KG1 (cell line): Measurements from ENCODE around the gene EFCAB8.

Experiments
- DNase-seq: peaks from one replicate; lab custom pipeline; 2025; lab: John Stamatoyannopoulos, UW

Gene EFCAB8, protein sequence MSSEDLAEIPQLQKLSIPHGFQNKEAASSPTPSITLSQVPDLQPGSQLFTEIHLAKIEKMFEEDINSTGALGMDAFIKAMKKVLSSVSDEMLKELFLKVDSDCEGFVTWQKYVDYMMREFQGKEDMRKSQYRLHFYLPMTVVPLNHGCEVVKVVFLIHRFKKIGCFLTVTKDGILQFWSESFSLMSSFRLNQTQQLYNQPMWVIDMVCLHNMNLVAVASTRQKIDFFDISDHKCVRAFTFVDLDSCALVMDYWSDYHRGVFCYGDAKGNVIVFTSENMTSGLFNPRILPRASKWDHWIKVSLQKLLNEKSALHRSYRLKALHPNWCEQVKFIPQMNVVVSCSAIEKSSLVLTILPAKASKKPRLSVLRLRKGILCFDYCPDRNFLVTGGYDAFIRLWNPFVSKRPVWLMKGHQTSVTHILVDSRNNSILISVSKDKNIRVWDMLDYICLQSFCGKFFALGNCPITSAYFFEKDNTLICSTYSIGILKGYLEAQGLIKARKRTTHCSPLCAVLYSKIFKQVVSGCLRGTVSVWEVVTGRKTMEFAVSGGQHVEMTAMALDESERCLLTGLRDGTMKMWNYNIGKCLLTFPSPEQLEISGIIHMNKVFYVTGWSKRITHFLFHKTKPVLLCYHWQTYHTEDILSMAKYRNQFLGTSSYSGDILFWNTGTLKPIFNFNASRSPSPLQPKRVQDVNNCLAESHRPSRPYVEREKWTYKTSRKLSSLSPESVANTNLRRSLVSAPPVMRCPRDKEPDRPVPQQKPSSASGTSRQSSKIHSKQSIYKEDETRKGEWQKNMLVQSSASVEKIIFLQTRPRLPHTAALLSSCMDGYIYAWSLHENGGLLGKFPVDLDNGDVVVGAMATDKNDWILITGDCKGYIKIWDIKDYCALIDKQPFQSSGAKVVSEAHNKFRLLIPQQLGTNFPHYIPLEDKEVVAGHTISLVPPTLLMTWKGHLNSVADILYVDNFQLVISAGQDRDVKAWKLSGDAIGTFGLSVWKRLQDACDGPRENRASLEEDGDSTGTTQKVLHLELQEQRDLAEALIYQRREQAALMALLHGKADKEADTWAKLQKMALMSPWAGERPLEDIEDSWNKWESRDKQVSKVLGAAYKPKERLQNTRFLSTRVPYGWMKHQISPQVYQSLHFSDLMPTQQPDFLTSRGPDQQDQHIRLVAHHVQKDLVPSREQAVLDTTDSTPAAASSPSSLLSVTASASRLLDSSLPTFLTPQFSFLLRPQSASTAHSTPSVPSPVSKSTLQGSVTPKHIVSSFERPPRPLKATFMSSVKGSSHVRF

DNA sequence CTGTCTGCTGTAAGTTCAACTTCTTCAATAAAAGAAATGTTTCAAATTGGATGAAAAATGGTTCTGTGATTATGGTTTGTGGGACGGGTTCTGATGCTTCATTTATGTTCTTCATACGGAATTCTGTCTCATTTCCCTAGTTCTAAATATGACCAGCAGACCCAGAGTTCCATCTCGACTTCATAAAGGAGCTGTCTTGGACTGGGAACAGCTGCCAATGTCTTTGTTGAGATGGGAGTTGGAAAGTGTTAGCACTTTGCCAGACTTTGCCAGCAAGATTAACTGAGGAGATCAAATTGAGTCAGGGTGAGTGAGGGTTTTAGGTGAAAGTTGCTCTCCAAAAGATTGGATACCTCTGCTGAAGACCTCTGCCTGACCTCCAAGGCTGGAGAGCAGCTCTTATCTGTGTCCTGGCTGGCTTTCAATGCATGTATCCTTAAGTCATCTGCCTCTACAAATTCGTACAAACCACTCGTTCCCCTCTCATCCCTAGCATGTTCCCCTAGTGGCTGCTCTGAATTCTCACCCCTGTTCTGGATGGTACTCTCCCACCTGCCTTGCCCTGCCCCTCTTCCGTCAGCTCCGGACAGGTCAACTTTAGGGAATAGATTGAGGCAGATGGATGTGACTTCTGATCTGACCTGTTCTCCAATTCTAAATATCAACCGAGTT, at the start of gene EFCAB8:
Gene EFCAB8, plus strand, starts transcription at position 223 of the 672 bp plus-strand sequence. CDS start 4,870 bp downstream, outside the sequence.
- DNase-seq: no peak

DNA sequence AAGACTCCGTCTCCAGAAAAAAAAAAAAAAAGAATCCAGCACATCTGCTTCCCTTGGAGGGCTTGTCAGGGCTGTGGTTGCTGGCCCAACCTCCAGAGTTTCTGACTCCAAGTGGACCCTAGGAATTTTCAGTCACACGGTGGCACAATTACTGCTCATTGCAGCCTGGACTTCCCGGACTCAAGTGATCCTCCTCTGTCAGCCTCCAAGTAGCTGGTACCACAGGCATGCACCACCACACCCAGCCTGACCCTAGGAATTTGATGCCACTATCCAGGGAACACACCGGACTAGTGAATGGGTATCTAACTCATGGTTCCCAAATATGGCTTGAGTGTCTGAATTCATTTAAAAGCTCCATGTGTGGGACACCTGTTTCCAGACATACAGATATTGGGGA, 48.8 kb upstream of the EFCAB8 start:
- DNase-seq: no peak

DNA sequence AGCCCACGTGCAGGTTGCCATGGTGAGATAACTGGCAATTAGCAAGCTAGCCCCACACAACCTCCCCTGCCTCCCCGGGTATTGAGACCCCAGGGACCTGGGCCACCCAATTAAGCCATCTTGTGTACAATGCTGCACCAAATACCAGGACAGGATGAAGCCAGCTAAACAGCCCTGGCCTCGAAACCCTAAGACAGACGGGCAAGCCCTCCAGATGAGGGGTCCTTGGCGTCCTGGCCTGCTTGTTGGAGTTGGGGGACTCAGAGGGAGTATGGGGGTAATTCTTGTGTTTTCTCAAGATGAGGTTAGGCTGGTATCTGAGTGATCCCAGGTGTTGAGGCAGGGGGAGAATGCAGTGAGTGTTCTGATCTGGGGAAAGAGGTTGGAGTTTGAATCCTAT, 47.8 kb upstream of the EFCAB8 start:
- no peak for DNase-seq

DNA sequence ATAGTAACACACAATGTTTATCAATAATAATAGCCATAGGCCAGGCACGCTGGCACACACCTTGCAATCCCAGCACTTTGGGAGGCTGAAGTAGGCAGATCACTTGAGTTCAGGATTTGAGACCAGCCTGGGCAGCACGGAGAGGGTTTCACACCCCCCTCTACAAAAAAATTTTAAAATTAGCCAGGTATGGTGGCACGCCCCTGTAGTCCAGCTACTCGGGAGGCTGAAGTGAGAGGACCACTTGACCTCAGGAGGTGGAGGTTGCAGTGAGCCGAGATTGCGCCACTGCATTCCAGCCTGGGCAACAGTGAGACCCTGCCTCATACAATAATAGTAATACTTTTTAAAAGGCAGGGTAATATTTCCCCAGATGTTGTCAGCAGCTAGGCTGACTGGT, 46.8 kb upstream of the EFCAB8 start:
- no peak for DNase-seq

DNA sequence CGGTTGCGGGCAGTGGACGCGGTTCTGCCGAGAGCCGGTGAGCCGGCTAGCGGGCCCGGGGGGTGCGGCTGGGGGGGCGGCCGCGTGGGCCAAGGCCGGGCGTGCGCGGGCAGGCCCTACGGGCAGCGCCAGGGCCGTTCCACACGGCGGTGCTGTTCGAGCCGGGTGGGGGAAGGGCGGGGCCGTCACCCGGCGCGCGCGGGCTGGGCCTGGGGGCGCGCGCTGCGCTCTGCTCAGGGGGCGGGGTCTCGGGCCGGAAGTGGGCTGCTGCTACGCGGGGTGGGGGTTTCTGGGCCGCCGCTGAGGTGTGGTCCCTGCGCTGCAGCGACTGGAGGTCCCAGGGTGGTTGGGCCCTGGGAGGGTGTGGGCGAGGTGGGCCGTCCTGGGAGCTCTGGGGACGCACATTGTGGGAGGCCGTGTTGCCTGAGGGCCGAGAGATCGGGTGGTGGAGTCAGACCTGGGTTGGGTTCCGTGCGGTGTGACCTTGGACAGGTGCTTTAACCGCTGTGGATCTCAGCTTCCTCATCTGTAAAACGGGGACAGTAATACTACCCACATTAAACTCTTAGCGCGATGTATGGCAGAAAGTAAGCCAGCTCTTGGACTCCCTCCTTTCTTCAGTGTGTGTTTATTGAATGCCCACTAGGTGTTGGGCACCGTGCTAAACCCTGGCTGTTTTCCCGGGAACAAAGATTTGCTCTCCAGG, 38.6 kb upstream of the EFCAB8 start:
- peak; percentile 30 for DNase-seq

DNA sequence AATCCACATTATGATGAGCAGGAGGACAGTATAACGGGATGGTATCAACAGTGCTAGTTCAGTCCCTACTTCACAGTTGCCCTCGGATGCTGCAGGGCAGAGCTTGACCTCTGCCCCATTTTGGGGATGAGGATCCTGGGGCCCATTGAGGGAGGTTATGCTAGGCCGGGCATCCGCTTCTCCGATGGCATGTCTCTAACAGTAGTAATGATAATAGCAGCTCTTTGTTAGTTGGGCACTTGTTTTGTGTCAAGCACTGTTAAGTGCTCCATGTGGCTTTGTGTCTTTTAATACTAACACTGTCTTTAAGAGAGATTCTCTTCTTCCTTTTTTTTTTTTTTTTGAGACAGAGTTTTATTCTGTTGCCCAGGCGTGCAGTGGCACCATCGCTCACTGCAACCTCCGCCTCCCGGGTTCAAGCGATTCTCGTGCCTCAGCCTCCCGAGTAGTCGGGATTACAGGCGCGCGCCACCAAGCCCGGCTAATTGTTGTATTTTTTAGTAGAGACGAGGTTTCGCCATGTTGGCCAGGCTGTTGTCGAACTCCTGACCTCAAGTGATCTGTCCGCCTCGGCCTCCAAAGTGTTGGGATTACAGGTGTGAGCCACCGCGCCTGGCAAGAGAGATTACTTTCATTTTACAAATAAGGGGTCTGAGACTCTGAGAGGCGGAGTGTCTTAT, 37.9 kb upstream of the EFCAB8 start:
- DNase-seq: no peak

DNA sequence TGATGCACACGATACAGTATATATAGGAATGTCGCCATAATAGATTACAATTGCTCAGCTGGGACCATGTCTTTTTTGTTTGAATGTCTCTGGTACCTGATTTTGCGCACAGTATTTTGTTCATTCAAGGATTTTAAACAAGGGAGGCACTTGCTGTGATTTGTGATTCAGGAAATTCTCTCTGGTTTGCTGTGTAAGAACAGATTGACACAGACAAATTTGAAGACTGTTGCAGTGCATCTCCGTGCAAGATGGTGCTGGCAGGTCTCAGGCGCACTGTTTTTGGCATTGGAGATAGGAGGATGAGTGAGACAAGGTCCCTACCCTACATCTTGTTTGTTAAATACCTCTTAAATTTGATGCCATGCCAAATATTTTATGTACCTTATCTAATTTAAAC, 36.5 kb upstream of the EFCAB8 start:
- DNase-seq: no peak

DNA sequence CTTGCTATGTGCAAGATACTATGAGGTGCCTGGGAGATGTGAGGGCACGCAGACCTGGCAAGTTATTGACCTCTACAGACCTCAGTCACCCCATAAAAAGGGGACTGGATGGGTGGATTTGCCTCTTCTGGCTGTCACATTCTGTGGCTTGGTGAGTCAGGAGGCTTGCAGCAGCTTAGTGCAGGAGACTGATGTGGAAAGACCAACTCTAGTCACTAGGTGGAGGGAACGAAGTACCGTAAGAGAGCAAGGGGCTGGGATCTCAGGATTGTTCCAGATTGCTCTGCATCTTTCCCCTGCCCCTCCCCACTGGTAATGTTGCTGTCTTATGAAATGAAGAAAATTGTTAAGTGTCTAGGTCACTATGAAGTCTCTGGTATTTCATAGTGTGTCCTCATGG, 35.6 kb upstream of the EFCAB8 start:
- no peak for DNase-seq

DNA sequence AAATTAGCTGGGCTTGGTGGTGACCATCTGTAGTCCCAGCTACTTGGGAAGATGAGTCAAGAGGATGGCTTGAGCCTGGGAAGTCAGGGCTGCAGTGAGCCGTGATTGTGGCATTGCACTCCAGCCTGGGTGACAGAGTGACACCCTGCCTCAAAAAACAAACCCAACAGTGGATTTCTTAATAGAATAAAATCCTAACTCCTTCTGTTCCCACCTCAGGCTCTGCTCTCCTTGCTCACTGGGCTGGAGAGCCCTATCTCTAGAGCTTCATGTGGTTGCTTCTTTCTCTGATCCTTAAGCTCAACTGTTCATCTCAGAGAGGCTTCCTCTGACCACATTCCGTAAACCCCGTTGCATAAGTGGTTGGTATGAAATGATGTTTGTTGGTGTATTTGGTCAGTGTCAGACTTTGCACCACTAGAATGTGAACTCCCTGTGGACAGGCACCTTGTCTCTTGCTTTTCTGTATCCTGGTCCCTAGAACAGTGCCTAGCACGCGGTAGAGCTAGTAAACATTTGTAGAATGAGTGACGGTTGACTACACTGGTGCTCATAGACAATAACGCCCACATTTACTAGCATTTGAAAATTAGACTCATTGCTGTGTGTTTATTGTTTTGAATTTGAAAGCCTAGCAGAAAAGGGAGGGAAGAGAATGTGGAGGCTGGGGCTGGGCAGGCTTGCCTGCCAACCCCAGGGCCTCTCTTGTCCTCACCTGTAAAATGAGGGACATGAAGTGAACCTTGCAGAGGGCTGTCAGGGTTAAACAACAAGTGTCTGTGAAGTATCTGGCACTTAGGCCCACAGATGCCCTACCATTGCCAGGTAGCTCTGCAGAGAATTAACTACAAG, 34.8 kb upstream of the EFCAB8 start:
- DNase-seq: no peak

DNA sequence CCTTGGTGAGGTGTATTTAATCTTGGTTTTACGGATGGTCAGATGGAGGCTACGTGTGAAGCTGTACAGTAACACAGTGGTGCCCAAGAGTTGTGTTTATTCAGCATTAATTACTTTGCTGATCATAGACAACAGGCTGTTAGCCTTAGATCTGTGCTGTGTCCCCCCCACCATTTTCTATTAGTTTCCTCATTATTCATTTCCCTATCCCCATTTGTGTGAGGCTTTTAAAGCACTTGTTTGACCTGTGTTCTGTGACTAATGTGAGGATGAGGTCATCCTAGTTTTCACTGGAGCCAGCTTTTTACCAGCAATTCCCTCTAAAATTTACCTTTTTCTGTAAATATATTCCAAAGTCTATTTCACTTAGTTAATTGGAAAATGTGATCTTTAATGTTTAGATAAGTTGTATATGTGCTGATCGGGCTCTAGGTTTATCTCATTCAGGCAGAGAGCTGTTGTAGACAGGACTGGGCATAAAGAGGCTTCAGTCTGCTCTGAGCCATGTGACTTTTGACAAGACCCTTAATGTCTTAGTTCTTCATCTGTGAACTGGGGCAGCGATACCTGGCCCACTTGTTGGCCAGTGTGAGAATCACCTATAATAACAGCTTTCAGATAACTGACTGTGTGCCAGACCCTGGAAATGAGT, 30.6 kb upstream of the EFCAB8 start:
- no peak for DNase-seq

DNA sequence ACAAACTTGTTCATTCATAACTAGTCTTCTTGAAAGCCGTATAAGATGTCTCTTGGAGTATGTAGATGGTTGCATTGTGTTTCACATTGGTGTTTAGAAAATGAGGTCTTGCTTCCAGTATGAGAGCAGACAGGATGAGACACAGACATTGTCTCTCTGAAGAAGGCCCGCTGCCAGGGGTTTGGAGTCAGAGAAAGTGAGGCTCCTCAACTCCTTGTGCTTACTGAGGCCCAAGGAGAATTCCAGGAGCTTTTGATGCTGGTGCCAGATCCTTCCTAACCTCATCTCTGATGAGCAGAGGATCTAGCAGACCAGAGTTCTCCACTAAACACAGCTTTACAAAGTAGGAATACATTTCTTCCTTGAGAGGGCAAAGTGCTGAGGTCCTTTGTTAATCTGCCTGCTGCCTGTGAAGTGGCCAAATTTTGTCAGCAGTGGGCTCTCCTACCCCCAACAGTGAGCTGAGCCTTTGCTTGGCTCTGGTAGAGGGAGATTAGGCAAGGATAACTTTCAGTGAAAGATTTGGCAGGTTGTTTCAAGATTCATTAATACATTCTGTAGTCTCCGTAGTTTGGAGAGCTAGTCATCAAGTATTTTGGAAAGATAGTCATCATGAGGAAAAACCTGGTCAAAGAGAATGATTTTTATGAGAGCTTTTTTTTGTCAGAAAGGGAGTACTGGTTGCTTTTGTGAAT, 29.3 kb upstream of the EFCAB8 start:
- no peak for DNase-seq

DNA sequence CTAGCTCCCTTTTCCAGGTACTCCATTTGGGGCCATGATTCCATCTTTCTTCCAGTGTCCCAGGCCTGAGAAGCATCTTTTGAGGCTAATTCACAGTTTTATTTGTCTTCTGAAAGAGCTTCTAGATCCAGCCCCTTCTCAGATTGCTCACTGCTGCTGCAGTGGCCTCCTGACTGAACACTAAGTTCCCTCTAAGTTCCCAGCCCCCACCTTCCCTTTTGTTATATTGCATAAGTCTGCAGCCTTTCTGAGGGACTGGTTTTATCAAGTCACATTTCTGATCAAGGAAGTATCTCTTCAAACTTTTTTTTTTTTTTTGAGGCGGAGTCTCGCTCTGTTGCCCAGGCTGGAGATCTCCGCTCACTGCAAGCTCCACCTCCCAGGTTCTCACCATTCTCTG, 28.3 kb upstream of the EFCAB8 start:
- peak; percentile 26 for DNase-seq

DNA sequence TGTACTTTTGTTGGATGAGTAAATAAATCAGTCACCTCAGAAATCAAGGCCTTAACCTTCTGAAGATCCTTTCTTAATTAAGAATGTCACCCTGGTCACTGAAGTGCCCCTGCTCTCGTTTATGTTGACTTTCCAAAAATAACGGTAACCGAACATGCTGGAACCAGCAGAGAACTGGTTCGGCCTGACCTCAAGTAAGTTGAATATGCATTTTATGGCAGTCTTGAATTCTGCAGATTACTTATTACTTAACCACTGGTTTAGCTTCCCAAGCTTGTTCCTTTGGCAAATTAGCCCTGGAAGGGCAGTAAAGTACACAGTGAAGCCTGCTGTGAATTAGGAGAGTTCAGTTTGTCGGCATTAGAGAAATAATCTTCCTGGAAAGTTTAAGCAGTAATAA, 26.7 kb upstream of the EFCAB8 start:
- no peak for DNase-seq

DNA sequence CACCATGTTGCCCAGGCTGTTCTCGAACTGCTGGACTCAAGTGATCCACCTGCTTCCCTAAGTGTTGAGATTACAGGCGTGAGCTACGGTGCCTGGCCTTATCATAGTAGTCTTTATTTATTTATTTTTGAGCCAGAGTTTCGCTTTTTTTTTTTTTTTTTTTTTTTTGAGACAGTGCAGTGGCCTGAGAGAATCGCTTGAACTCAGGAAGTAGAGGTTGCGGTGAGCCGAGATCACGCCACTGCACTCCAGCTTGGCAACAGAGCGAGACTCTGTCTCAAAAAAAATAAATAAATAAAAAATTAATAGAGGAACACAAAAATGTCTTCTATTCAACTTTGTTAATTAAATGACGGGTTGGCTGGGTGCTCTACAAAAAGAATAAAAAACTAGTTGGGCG, 26.1 kb upstream of the EFCAB8 start:
- DNase-seq: no peak

DNA sequence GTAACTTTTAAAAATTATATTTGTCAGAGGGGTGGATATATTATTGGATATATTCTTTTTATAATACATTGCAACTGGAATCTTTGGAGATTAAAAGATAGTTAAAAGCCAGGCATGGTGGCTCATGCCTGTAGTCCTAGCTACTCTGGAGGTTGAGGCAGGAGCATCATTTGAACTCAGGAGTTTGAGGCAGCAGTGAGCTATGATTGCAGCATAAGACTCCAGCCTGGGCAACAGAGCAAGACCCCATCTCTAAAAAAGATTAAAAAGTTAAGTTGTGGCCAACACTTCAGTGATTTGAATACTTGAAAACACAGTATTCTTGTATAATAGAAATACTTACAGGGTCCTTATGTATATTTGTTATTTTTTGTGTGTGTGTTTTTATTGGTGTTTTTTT, 23.8 kb upstream of the EFCAB8 start:
- DNase-seq: no peak

DNA sequence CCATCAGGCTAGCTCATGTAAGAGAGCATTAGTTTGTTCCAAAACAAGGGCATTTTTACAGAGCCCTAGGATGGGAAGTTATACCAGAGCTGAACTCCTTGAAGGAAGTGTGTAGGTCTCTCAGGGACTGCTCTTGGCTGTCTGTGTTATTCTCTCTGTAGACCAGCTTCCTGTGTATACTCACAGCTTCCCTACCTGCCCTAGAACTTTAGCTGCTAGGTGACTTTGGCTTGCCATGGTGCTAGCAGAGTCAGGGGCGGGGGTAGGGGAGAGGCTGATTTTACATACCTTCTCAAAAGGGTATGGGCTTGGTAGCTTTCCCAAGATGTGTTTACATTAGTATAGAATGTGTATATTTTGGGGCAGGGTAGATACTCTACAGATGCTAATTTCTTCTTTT, 21.6 kb upstream of the EFCAB8 start:
- no peak for DNase-seq

DNA sequence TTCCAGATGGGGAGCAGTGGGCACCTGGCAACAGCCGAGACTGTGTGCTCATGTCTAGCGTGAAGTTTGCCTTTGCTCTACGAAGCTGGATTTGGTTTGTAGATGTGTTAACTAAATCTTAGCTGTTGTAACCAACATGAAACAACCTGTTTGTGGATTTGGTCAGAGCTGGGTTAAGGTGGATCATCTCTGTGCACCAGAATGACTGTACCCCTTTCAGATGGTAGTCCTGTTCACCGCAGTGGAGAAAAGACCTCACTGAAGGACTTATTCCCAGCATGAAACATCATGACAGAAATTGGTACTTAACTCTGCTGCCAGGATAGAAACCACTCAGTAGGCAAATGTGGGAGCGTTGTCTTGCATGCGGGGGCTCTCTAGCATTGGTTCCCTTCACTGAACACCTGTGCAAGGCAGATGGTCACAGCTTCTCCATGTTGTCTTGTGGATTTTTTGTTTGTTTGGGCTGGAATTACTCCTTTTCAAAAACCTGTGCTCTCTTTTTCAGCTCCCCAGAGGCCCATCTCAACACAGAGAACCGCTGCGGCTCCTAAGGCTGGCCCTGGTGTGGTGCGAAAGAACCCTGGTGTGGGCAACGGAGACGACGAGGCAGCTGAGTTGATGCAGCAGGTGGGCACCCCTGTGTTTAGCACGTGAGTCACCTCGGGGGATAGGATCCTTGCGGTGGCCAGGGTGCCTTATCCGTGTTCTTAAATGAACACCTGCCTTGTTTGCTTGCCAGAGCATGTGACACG, 19.3 kb upstream of the EFCAB8 start:
- no peak for DNase-seq

DNA sequence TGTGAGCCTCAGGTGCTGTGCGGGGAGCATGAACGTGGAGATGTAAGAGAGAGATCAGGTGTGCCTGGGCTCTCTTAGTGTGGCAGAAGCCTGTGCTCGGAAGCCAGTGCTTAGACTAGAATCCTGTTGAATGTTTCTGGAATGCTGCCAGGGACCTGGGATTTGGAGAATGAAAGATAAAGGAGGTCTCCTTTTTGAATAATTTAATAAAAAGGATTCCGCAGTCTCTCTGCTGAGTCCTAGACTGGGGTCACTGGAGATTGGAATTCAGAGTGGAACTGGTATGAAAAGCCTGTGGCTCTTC, 18.8 kb upstream of the EFCAB8 start:
- DNase-seq: no peak
